ENCODE measurements around the gene SLC12A5.

Gene SLC12A5

GRCh38 chr20:46100988-46101387 is 72.0 kb downstream of the SLC12A5 start:
- TF ChIP-seq CTCF (IDR thresholded peaks at IDR 0.05; ENCODE audit: extremely low read depth, missing control alignments): no peak
- no peak for DNase-seq (ENCODE audit: low spot score)

- TF ChIP-seq CTCF (IDR thresholded peaks at IDR 0.05; ENCODE audit: extremely low read depth, missing control alignments): no peak
- DNase-seq (ENCODE audit: low spot score): no peak
Observed at GRCh38 chr20:46101957-46102356, 72.9 kb downstream of the SLC12A5 start.

- DNase-seq (ENCODE audit: low spot score): no peak
- TF ChIP-seq CTCF (IDR thresholded peaks at IDR 0.05; ENCODE audit: extremely low read depth, missing control alignments): no peak
Observed at GRCh38 chr20:46102940-46103339, 73.9 kb downstream of the SLC12A5 start.

GRCh38 chr20:46104262-46104661 is 75.2 kb downstream of the SLC12A5 start:
- no peak for DNase-seq (ENCODE audit: low spot score)
- no peak for TF ChIP-seq CTCF (IDR thresholded peaks at IDR 0.05; ENCODE audit: extremely low read depth, missing control alignments)

GRCh38 chr20:46107061-46107460 is 78.0 kb downstream of the SLC12A5 start:
- TF ChIP-seq CTCF (IDR thresholded peaks at IDR 0.05; ENCODE audit: extremely low read depth, missing control alignments): no peak
- DNase-seq (ENCODE audit: low spot score): no peak

GRCh38 chr20:46108435-46108841 is 79.4 kb downstream of the SLC12A5 start:
- peak; percentile 74 for DNase-seq (ENCODE audit: low spot score)
- no peak for TF ChIP-seq CTCF (IDR thresholded peaks at IDR 0.05; ENCODE audit: extremely low read depth, missing control alignments)

- TF ChIP-seq CTCF (IDR thresholded peaks at IDR 0.05; ENCODE audit: extremely low read depth, missing control alignments): no peak
- no peak for DNase-seq (ENCODE audit: low spot score)
Observed at GRCh38 chr20:46108976-46109375, 80.0 kb downstream of the SLC12A5 start.

Measured in GM20000 (cell line).